Mononuclear cell (primary cell): ENCODE results near the gene ZSCAN22. TPM values are rescaled to one million over a fixed set of nuclear protein-coding genes. Genes with fewer than 3 reads are reported as not detected.

Experiments used
- H3K27me3 ChIP-seq: 2 replicates; pipeline ENCODE4 v1.6.0; 2011; ENCODE audit warnings: low read length, control low read depth; ENCODE audit not compliant: insufficient read depth
- H3K4me1 ChIP-seq: 2 replicates; pipeline ENCODE4 v1.5.1; 2011; ENCODE audit warnings: mild to moderate bottlenecking, low read length, control low read depth; ENCODE audit not compliant: insufficient read depth
- H3K4me3 ChIP-seq: 2 replicates; pipeline ENCODE4 v1.5.1; 2011; ENCODE audit warnings: mild to moderate bottlenecking, low read length, moderate library complexity
- H3K9me3 ChIP-seq: 2 replicates; pipeline ENCODE4 v1.5.1; 2011; ENCODE audit warnings: low read depth, mild to moderate bottlenecking, control low read depth, low read length
- total RNA-seq: library from RNA; depleted of rRNA; stranded (reverse); fragments of >200 nt; gene quantifications from one replicate; pipeline ENCODE4 v1.2.3, GENCODE V29; 2012

The ZSCAN22 gene
- total RNA-seq, 1 donor: 0.52 TPM

- no peaks in the 10 kb centered on the region for H3K9me3 ChIP-seq
- H3K4me3 ChIP-seq: no peak within 1 kb of the TSS
- peaks cover 7% of the 10 kb centered on the region for H3K27me3 ChIP-seq
- peaks cover 28% of the 10 kb centered on the region for H3K4me1 ChIP-seq
Observed at GRCh38 chr19:58352760-58353671, 26.2 kb downstream of the ZSCAN22 start, which contains the start of gene A1BG. TSS of gene A1BG (minus strand) at chr19:58353492. CDS start at chr19:58353437, 55 bp downstream.

DNA sequence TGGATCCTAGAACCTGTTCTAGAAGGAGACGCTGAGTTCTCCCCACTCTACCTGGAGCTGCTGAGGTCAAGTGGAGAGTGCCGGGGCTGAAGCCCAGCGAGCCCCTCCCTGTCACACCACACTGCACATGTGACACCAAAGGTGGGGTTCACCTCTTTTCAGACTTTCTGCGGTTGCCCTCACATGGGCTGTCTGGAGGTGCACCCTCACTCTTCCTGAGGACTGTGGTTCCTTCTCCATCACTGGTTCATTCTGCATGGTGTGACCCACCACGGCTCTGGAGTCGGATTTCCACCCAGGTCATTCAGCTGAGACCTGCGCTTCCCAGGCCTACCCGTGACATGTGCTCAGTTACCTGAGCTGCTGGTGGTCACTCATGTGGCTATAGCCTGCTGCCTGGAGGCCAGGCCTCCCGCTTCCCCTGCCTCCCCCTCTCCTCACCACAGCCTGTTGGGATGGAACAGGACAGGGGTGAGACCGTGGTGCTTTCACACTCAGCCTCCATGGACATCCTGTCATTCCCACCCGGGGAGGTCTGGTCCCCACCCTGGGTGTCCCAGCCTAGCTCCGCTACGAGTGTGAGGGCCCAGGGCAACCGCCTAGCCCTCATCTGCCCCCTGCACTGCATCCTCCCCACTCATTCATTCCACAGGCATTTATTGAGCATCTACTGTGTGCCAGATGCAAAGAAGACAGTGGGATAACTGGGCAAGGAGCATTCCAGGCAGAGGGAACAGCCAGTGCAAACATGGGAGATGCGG, 27.1 kb downstream of the ZSCAN22 start:
- H3K4me1 ChIP-seq: peaks cover 22% of the 10 kb centered on the region
- peaks cover 7% of the 10 kb centered on the region for H3K27me3 ChIP-seq
- no peak overlapping the region for H3K4me3 ChIP-seq

DNA sequence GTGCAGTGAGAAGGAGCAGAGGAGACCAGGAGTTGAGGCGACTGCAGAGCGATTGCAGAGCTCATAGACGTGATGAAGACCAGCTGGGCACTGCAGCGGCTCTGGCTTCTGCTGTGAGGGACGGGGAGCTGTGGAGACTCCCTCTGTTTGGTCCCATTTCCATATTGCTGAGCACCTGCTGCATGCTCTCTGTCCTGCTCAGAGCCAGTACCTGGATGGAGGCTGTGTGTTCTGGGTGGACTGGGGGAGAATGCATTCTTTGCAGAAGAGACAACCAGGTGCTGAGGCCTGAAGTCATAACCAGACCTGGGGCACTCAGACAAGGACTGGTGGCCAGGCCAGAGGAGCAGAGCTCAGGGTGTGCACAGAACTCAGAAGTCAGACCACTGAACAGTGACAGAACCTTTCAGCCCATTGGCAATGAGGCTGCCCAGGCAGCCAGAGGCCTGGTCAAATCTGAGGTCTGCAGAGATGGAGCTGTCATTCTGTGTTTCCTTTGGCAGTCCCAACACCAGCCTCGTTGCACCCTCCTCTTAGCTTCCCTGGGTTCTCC, 27.8 kb downstream of the ZSCAN22 start:
- H3K4me3 ChIP-seq: no peak overlapping the region
- peaks cover 17% of the 10 kb centered on the region for H3K4me1 ChIP-seq
- H3K9me3 ChIP-seq: no peaks in the 10 kb centered on the region
- H3K27me3 ChIP-seq: peaks cover 7% of the 10 kb centered on the region

More for the DNA sequence above, 27.1 kb downstream of the ZSCAN22 start:
- H3K9me3 ChIP-seq: no peaks in the 10 kb centered on the region

DNA sequence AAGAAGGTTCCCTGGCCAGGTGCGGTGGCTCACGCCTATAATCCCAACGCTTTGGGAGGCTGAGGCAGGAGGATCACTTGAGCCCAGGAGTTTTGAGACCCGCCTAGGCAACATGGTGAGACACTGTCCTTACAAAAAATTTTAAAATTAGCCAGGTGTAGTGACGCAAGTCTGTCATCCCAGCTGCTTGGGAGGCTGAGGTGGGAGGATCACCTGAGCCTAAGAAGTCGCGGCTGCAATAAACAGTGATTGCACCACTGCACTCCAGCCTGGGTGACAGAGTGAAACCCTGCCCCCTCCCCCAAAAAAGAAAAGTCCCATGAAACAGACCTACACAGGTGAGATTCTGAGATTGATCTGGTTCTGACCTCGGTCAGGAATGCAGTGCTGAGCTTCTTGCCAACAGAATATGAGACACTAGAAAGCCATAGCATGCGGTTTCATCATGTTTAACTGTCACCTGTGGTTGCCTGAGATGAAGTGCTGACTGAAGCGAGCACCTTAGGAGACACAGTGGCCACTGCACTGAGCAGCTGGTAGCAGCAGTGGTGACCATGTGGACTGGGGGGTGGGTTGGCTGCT, 28.5 kb downstream of the ZSCAN22 start:
- Histone ChIP-seq H3K27me3 (peaks cover 7% of the 10 kb centered on the region), H3K9me3 (no peaks in the 10 kb centered on the region), H3K4me1 (peaks cover 17% of the 10 kb centered on the region), H3K4me3 (no peak overlapping the region)

DNA sequence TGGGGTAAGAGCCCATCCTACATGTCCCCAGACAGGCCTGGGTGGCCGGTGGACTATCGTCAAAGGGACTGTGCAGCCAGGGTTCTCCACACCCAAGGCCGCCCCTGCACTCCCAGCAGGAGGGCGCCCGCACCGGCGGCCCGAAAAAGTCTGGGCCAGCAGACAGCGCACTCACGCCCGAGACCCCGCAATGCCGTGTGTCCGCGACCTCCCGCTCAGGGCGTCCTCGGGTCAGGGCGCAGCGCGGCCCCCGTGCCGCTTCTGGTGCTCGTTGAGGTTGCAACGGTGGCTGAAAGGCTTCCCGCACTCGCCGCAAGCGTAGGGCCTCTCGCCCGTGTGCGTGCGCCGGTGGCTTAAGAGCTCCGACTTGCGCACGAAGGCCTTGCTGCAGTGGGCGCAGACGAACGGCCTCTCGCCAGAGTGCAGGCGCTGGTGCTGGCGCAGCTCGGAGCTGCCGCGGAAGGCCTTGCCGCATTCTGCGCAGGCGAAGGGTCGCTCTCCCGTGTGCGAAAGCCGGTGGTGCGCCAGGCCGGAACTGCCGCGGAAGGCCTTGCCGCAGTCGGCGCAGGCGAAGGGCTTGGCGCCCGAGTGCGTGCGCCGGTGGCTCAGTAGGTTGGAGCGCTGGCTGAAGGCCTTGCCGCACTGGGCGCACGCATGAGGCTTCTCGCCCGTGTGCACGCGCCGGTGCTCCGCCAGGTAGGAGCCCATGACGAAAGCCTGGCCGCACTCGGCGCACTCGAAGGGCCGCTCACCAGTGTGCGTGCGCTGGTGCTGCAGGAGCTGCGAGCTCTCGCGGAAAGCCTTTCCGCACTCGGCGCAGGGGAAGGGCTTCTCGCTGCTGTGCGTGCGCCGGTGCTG, 29.3 kb downstream of the ZSCAN22 start:
- H3K9me3 ChIP-seq: no peaks in the 10 kb centered on the region
- peak overlapping the region; percentile 16 for H3K4me3 ChIP-seq
- peaks cover 17% of the 10 kb centered on the region for H3K4me1 ChIP-seq
- peaks cover 7% of the 10 kb centered on the region for H3K27me3 ChIP-seq

DNA sequence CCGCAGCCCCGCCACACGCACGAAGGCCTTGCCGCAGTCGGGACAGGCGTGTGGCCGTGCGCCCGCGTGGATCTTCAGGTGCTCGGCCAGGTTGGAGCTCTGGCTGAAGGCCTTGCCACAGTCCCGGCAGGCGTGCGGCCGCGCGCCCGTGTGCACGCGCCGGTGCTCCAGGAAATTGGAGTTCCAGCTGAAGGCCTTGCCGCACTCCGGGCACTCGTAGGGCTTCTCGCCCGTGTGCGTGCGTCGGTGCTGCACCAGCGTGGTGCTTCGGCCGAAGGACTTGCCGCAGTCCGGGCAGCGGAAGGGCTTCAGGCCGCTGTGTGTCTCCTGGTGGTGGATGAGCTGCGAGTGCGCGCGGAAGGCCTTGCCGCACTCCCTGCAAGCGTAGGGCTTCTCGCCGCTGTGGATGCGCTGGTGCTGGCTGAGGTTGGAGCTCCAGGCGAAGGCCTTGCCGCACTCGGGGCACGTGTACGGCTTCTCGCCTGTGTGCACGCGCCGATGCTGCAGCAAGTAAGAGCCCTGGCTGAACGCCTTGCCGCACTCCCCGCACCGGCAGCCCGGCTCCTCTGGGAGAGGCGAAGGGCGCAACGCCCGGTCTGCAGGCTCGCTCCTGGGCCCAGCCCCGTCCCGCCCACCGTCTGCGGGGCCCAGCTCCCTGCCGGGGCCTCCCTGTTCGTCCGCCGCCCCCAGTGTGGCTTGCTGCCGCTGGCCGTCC, 30.1 kb downstream of the ZSCAN22 start:
- H3K27me3 ChIP-seq: peaks cover 7% of the 10 kb centered on the region
- no peaks in the 10 kb centered on the region for H3K9me3 ChIP-seq
- peak overlapping the region; percentile 16 for H3K4me3 ChIP-seq
- H3K4me1 ChIP-seq: peaks cover 21% of the 10 kb centered on the region

DNA sequence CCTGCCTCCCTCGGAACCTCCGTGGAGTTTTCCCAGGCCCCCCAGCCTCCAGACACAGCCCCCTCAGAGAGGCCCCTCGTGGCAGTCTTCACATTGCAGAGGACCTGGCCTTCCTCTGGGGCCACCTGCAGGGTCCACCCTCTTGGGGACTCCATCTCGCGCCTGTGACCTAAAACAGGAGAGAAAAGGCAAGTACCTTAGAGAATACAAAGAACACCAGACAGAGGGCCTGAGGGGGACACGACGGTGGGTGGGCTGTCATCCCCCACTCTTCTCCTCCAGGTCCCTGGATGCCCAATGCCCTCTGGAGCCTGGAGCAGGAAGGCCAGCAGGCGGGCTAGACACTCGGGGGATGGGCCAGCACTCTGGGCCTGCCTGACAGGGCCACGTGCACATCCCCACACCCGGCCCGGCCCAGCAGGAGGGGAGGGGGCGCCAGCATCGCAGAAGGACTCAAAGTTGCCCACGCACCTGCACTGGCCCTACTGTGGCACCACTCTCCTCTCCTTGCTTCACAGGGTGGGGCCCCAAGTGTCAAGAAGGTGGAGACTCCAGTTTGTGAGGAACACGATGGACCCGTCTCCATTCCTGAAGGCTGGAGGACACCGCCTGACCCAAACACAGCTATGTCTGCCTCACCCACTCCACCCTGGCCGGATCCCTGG, 30.8 kb downstream of the ZSCAN22 start:
- peaks cover 7% of the 10 kb centered on the region for H3K27me3 ChIP-seq
- no peaks in the 10 kb centered on the region for H3K9me3 ChIP-seq
- H3K4me3 ChIP-seq: no peak overlapping the region
- peaks cover 24% of the 10 kb centered on the region for H3K4me1 ChIP-seq

DNA sequence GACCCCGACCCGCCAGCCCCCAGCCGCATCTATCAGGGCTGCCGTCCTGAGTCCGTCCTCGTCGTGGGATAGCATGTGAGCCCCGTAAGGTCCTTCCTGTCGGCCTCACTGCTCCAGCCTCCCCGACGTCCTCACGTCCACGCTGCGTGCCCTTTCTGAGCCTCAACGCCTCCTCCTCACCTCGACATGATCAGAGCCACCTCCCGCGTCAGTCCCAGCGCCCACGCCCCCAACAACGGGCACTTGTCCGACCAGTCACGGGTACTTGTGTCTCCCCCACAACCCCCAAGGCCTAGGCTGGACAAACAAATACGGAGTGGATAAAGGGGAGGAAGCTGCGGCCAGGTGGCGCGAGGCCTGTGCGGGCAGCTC, 35.1 kb downstream of the ZSCAN22 start:
- peaks cover 31% of the 10 kb centered on the region for H3K4me1 ChIP-seq
- H3K9me3 ChIP-seq: no peaks in the 10 kb centered on the region
- peak overlapping the region; percentile 73 for H3K4me3 ChIP-seq
- peaks cover 2% of the 10 kb centered on the region for H3K27me3 ChIP-seq

- H3K9me3 ChIP-seq: no peaks in the 10 kb centered on the region
- H3K27me3 ChIP-seq: no peaks in the 10 kb centered on the region
- H3K4me1 ChIP-seq: peaks cover 25% of the 10 kb centered on the region
- peak within 1 kb of the TSS; percentile 73 for H3K4me3 ChIP-seq
Observed at GRCh38 chr19:58362272-58362994, 35.6 kb downstream of the ZSCAN22 start, which contains the start of gene ZNF497. TSS of gene ZNF497 (minus strand) at chr19:58362751. CDS start at chr19:58357635, 5,116 bp downstream.

- Histone ChIP-seq H3K27me3 (no peaks in the 10 kb centered on the region), H3K4me1 (peaks cover 25% of the 10 kb centered on the region), H3K4me3 (no peak overlapping the region), H3K9me3 (no peaks in the 10 kb centered on the region)
Observed at GRCh38 chr19:58364146-58364545, 37.4 kb downstream of the ZSCAN22 start.

DNA sequence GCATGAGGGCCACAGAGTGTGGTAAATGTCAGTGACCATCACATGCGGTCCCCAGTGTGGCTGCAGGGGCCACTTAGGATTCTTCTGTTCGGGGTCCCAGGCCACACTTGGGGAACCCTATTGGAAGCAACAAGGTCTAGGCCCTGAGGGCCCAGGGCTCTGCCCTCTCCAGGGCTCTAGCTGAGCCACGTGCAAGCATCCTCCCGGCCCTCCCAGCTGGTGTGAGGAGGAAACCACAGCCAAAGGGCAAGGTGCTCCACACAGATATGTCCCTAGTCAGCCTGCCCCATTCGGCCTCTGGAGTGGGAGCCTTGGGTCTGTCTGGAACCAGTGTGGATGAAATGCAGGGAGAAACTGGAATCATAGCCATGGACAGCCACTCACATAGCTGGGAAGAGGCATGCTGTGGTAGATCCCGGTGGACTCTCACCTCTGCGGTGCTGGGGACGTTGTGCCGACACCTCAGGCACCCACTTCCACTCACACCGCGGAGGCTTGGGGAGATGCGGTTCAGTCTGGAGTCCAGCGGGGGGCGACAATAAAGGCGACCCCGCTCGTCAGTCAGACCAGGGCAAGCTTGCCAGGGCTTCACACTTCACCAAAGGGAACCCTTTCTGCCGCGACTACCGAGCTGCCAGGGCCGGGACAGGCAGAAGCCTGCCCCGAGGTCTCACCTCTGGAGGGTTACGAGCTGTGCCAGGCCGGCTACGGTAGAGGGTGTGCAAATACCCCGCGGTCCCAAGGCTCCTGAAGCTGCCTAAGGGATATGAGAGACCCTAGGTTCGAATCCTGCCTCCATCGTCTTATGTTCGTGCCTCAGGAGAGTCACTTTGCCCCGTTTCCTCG, 40.0 kb downstream of the ZSCAN22 start:
- Histone ChIP-seq H3K9me3 (no peaks in the 10 kb centered on the region), H3K27me3 (no peaks in the 10 kb centered on the region), H3K4me3 (no peak overlapping the region), H3K4me1 (peaks cover 22% of the 10 kb centered on the region)
